SJCRH30 (cell line): ENCODE data around the gene KASH5. TPM values are rescaled to one million over a fixed set of nuclear protein-coding genes. Genes with fewer than 3 reads are reported as not detected.

Experiments used
- DNase-seq, 2 experiments: peaks; one replicate each; pipeline ENCODE4 v3.0.0-alpha.2; 2015 to 2020
- H3K27ac ChIP-seq: fragments of 250-450 bp; sonication (Bioruptor Pico); 2 replicates; pipeline ENCODE4 v1.5.1; 2020; ENCODE audit warnings: mild to moderate bottlenecking, moderate library complexity
- H3K27me3 ChIP-seq: fragments of 250-450 bp; sonication (Bioruptor Pico); 2 replicates; pipeline ENCODE4 v1.5.1; 2020; ENCODE audit warnings: mild to moderate bottlenecking, moderate library complexity
- H3K36me3 ChIP-seq: fragments of 250-450 bp; sonication (Bioruptor Pico); 2 replicates; pipeline ENCODE4 v1.5.1; 2020; ENCODE audit warnings: mild to moderate bottlenecking, moderate library complexity
- H3K4me1 ChIP-seq: fragments of 250-450 bp; sonication (Bioruptor Pico); 2 replicates; pipeline ENCODE4 v1.5.1; 2020; ENCODE audit warnings: mild to moderate bottlenecking, moderate library complexity
- H3K4me3 ChIP-seq: fragments of 250-450 bp; sonication (Bioruptor Pico); 2 replicates; pipeline ENCODE4 v1.5.1; 2020; ENCODE audit warnings: mild to moderate bottlenecking, moderate library complexity
- H3K9me3 ChIP-seq: fragments of 250-450 bp; sonication (Bioruptor Pico); replicated peaks from 2 replicates; pipeline ENCODE4 v1.5.1; 2020; ENCODE audit warnings: mild to moderate bottlenecking, moderate library complexity
- total RNA-seq: library from RNA; depleted of rRNA; stranded (reverse); fragments of >200 nt; shearing (Covaris generic); gene quantifications from 2 replicates; pipeline ENCODE4 v1.2.3, GENCODE V29; 2014

Gene KASH5
- total RNA-seq, 1 experiment from 2014 or later, result not detected

DNA sequence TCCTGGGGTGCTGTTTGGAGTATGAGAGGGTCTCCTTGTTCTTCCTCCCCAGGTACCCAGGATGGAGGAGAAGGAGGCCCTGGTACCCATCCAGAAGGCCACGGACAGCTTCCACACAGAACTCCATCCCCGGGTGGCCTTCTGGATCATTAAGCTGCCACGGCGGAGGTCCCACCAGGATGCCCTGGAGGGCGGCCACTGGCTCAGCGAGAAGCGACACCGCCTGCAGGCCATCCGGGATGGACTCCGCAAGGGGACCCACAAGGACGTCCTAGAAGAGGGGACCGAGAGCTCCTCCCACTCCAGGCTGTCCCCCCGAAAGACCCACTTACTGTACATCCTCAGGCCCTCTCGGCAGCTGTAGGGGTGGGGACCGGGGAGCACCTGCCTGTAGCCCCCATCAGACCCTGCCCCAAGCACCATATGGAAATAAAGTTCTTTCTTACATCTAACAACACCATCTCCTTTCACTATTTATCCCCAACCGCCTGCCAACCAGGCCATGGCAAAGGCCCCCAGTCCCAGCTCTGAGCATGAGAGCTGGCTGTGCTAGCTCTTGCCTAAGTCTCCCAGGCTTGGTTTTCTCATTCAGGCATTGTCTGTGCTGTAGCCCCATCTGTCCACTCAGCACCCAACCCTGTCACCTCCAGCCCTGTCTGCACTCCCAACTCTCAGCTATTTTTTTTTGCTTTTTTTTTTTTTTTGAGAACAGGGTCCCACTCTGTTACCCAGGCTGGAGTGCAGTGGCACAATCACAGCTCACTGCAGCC, 13.2 kb upstream of the KASH5 start:
- no peak for DNase-seq
- no peaks in the 10 kb centered on the region for H3K9me3 ChIP-seq
- H3K4me3 ChIP-seq, result no peak overlapping the region
- H3K27me3 ChIP-seq, result no peaks in the 10 kb centered on the region; the same call in 1 of the 2 replicates
- no peaks in the 10 kb centered on the region for H3K36me3 ChIP-seq
- H3K4me1 ChIP-seq, result no peaks in the 10 kb centered on the region
- no peak overlapping the region for H3K27ac ChIP-seq

DNA sequence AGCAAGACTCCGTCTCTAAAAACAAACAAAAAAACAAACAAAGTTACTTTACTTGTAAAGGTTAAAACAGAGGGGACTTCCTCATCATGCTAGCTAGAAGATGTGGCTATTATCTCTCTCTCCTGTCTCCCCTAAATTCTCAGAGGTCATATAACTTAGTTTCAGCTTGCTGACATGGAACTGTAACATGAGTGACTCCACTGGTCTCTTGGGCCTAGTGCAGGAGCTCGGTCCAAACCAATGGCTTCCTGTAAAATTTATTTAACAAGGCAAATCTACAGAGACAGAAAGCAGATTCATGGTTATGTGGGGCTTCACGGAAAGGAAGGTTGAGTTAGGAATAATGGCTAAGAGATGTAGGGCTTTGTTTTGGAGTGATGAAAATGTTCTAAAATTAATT, 9.5 kb upstream of the KASH5 start:
- no peaks in the 10 kb centered on the region for H3K36me3 ChIP-seq
- no peaks in the 10 kb centered on the region; the same call in 1 of the 2 replicates for H3K27me3 ChIP-seq
- no peak overlapping the region for H3K27ac ChIP-seq
- H3K4me3 ChIP-seq, result no peak overlapping the region
- no peak for DNase-seq
- 0 out of 2 replicates have a peak, but pooled peaks cover 3% of the 10 kb centered on the region for H3K9me3 ChIP-seq
- H3K4me1 ChIP-seq, result no peaks in the 10 kb centered on the region

GRCh38 chr19:49380391-49380790, 7.7 kb upstream of the KASH5 start:
- Histone ChIP-seq H3K4me1 (no peaks in the 10 kb centered on the region), H3K4me3 (no peak overlapping the region), H3K36me3 (no peaks in the 10 kb centered on the region), H3K27ac (no peak overlapping the region), H3K9me3 (0 out of 2 replicates have a peak, but pooled peaks cover 3% of the 10 kb centered on the region), H3K27me3 (no peaks in the 10 kb centered on the region; the same call in 1 of the 2 replicates)
- no peak for DNase-seq

GRCh38 chr19:49382639-49383038, 5.4 kb upstream of the KASH5 start:
- no peak overlapping the region for H3K27ac ChIP-seq
- 0 out of 2 replicates have a peak, but pooled peaks cover 3% of the 10 kb centered on the region for H3K9me3 ChIP-seq
- no peaks in the 10 kb centered on the region for H3K4me1 ChIP-seq
- DNase-seq, result no peak
- no peaks in the 10 kb centered on the region for H3K36me3 ChIP-seq
- H3K27me3 ChIP-seq, result no peaks in the 10 kb centered on the region; the same call in 1 of the 2 replicates
- no peak overlapping the region for H3K4me3 ChIP-seq

- no peak overlapping the region for H3K4me3 ChIP-seq
- no peaks in the 10 kb centered on the region for H3K4me1 ChIP-seq
- H3K9me3 ChIP-seq, result 0 out of 2 replicates have a peak, but pooled peaks cover 3% of the 10 kb centered on the region
- H3K27me3 ChIP-seq, result no peaks in the 10 kb centered on the region; the same call in 1 of the 2 replicates
- no peaks in the 10 kb centered on the region for H3K36me3 ChIP-seq
- DNase-seq, result no peak
- H3K27ac ChIP-seq, result no peak overlapping the region
These were observed 4.5 kb upstream of the KASH5 start for GRCh38 chr19:49383599-49383998.

DNA sequence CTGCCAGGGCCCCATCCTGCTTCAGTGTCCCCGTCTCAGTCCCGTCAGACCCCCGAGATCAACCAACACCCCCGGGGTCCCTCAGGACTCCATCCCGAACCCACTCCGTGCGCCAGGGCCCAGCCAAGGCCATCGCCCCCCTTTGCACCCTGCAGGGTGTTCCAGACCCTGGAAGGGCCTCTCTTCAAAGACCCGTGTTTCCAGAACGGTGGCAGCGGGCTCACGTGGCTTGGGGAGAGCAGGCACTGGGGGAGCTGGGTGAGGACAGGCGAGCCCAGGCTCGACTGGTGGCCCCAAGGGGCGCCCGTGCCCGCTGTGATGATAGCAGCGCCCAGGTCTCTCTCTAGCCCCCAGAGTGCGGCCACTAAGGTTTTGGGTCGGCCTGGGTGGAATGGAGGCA, 1.4 kb downstream of the KASH5 start:
- Histone ChIP-seq H3K4me3 (no peak overlapping the region), H3K9me3 (no peaks in the 10 kb centered on the region), H3K36me3 (no peaks in the 10 kb centered on the region), H3K27me3 (no peaks in the 10 kb centered on the region), H3K27ac (no peak overlapping the region), H3K4me1 (no peaks in the 10 kb centered on the region)
- no peak for DNase-seq

GRCh38 chr19:49390131-49390928, 2.3 kb downstream of the KASH5 start:
- H3K36me3 ChIP-seq, result no peaks in the 10 kb centered on the region
- H3K9me3 ChIP-seq, result no peaks in the 10 kb centered on the region
- no peak for DNase-seq
- peaks cover 6% of the 10 kb centered on the region for H3K27me3 ChIP-seq
- H3K27ac ChIP-seq, result no peak overlapping the region
- H3K4me1 ChIP-seq, result no peaks in the 10 kb centered on the region
- H3K4me3 ChIP-seq, result no peak overlapping the region

GRCh38 chr19:49390929-49391359, 2.9 kb downstream of the KASH5 start:
- no peak overlapping the region for H3K4me3 ChIP-seq
- no peaks in the 10 kb centered on the region for H3K36me3 ChIP-seq
- H3K27me3 ChIP-seq, result peaks cover 8% of the 10 kb centered on the region
- H3K9me3 ChIP-seq, result no peaks in the 10 kb centered on the region
- no peaks in the 10 kb centered on the region for H3K4me1 ChIP-seq
- no peak overlapping the region for H3K27ac ChIP-seq
- DNase-seq, result no peak

GRCh38 chr19:49391581-49392399, 3.7 kb downstream of the KASH5 start:
- H3K36me3 ChIP-seq, result no peaks in the 10 kb centered on the region
- H3K27me3 ChIP-seq, result peaks cover 11% of the 10 kb centered on the region
- H3K4me3 ChIP-seq, result no peak overlapping the region
- H3K4me1 ChIP-seq, result no peaks in the 10 kb centered on the region
- H3K27ac ChIP-seq, result no peak overlapping the region
- peak; percentile 73 to 87 for DNase-seq
- no peaks in the 10 kb centered on the region for H3K9me3 ChIP-seq

DNA sequence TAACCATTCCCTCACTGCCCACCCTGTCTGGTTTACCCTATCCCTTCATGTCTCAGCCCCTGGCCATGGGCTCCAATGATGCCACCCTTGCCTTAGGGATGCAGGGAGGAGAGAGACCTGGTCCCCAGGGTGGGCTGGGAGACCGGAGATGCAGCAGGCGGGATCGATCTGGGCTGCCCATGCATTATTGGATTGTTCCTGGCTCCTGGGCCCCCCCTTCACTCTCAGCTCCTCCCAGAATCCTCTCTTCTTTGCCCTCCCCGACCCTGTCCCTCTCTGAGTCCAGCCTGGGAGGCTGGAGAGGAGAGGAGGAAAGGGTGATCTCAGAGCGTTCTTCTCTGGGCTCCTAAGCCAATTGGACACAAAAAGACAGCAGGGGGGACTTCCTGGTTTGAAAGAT, 5.8 kb downstream of the KASH5 start:
- no peaks in the 10 kb centered on the region for H3K36me3 ChIP-seq
- no peaks in the 10 kb centered on the region for H3K4me1 ChIP-seq

GRCh38 chr19:49395581-49396407, 7.7 kb downstream of the KASH5 start:
- no peaks in the 10 kb centered on the region for H3K4me1 ChIP-seq
- H3K27me3 ChIP-seq, result peaks cover 16% of the 10 kb centered on the region
- H3K9me3 ChIP-seq, result no peaks in the 10 kb centered on the region
- no peaks in the 10 kb centered on the region for H3K36me3 ChIP-seq
- no peak overlapping the region for H3K4me3 ChIP-seq
- H3K27ac ChIP-seq, result no peak overlapping the region
- DNase-seq, result no peak

More for the DNA sequence above, 5.8 kb downstream of the KASH5 start:
- no peak overlapping the region for H3K27ac ChIP-seq
- no peak for DNase-seq
- H3K9me3 ChIP-seq, result no peaks in the 10 kb centered on the region
- H3K27me3 ChIP-seq, result peaks cover 11% of the 10 kb centered on the region
- no peak overlapping the region for H3K4me3 ChIP-seq

DNA sequence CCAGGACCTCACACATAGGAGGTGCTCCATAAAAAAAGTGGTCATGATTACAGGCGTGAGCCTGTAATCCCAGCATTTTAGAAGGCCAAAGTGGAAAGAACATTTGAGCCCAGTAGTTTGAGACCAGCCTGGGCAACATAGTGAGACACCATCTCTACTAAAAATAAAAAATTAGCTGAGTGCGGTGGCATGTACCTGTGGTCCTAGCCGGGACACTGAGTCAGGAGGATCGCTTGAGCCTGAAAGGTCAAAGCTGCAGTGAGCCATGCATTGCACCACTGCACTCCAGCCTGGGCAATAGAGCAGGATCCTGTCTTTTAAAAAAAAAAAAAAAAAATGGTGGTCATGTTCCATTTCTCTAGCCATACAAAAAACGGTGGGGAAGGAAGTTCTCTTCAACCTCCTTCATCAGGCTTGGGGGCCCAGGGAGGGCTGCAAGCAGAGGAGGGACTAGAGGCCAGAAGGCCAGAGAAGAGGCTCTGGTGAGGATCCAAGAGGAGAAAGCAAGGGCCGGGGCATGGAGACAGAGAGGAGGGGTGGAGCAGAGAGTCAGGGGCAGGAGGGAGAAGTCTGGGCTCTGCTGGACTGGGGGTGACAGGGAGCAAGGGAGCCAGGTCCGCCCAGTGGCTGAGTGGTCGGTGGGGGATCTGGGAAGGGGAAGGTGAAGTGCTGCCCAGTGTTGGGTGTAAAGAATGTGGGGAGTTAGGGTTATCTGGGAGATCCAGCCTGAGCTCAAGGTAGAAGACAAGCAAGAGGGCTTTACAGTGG, 8.9 kb downstream of the KASH5 start:
- no peak for DNase-seq
- no peaks in the 10 kb centered on the region for H3K36me3 ChIP-seq
- no peak overlapping the region for H3K27ac ChIP-seq
- H3K9me3 ChIP-seq, result no peaks in the 10 kb centered on the region
- H3K27me3 ChIP-seq, result peaks cover 17% of the 10 kb centered on the region
- no peaks in the 10 kb centered on the region for H3K4me1 ChIP-seq
- H3K4me3 ChIP-seq, result no peak overlapping the region

DNA sequence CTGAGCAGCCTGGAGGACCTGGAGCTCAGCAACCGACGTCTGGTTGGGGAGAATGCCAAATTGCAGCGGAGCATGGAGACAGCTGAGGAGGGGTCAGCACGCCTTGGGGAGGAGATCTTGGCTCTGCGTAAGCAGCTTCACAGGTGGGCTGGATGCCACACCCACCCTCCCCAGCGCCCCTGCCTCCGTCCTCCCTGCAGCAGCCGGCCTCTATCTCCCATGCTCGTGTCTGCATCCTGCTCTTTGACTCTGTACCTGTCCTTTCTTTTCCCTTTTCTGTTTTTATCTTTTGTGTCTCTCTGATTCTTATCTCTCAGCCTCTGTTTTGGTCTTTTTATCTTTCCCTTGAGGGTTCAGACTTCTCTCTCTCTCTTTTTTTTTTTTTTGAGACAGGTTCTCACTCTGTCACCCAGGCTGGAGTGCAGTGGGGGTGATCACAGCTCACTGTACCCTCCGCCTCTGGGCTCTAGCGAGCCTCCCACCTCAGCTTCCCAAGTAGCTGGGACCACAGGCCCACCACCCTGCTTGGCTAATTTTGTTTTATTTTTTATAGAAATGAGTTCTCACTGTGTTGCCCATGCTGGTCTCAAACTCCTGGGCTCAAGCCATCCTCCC, 10.1 kb downstream of the KASH5 start:
- DNase-seq, result no peak
- H3K27me3 ChIP-seq, result peaks cover 17% of the 10 kb centered on the region
- H3K27ac ChIP-seq, result no peak overlapping the region
- no peaks in the 10 kb centered on the region for H3K36me3 ChIP-seq
- H3K9me3 ChIP-seq, result no peaks in the 10 kb centered on the region
- H3K4me1 ChIP-seq, result peaks cover 2% of the 10 kb centered on the region; the same call in 1 of the 2 replicates
- H3K4me3 ChIP-seq, result no peak overlapping the region
